HAP-1 (cell line): ENCODE results near the gene VTI1A.

Experiments used
- DNase-seq, 2 experiments: peaks; one replicate each; pipeline ENCODE4 v3.0.0-alpha.2; 2016 to 2020; ENCODE audit warnings: low spot score in 2 of 2
- H3K27me3 ChIP-seq: fragments of 250-450 bp; sonication (Bioruptor Pico); 2 replicates; pipeline ENCODE4 v1.5.1; 2020; ENCODE audit warnings: low read depth, mild to moderate bottlenecking, moderate library complexity
- H3K36me3 ChIP-seq: fragments of 250-450 bp; sonication (Bioruptor Pico); replicated peaks from 2 replicates; pipeline ENCODE4 v1.5.1; 2020; ENCODE audit warnings: mild to moderate bottlenecking
- H3K4me1 ChIP-seq: fragments of 250-450 bp; sonication (Bioruptor Pico); 2 replicates; pipeline ENCODE4 v1.5.1; 2020; ENCODE audit warnings: mild to moderate bottlenecking
- H3K4me3 ChIP-seq: fragments of 250-450 bp; sonication (Bioruptor Pico); 2 replicates; pipeline ENCODE4 v1.5.1; 2020; ENCODE audit warnings: mild to moderate bottlenecking, moderate library complexity
- H3K9me3 ChIP-seq: fragments of 250-450 bp; sonication (Bioruptor Pico); 2 replicates; pipeline ENCODE4 v1.5.1; 2020; ENCODE audit warnings: mild to moderate bottlenecking, moderate library complexity
- in situ Hi-C: fragments of 300-500 bp; cut with MboI; formaldehyde crosslinking; loops from 3 replicates; pipeline ENCODE4 v1.14.3; 2020; ENCODE audit warnings: low sequenced_read_pairs, inconsistent platforms, mixed read lengths

Gene VTI1A

DNA sequence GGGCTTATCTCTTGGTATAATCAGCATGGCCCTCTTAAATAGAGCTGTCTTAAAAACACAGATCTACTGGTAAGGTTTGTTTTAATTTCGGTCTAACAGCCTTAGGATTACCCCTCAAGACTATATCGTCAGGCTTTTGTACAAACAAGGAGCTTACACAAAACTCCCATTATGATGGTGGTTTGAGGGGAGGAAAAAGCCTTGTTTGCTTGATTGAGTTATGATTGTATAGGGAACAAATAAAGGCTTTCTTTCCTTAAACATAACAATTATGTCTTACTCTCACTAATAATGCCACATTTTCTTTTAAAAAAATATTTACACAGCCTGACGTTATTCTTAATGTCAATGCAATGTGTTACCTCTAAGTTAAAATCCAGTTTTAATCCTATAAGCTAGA is 314.2 kb downstream of the VTI1A start:
- Histone ChIP-seq H3K4me3 (no peak overlapping the region), H3K9me3 (no peaks in the 10 kb centered on the region), H3K27me3 (peaks cover 5% of the 10 kb centered on the region; the same call in 1 of the 2 replicates), H3K4me1 (peaks cover 12% of the 10 kb centered on the region), H3K36me3 (no peaks in the 10 kb centered on the region)
- peak; percentile 17 to 91 for DNase-seq
- in situ Hi-C loops = no loop called here

DNA sequence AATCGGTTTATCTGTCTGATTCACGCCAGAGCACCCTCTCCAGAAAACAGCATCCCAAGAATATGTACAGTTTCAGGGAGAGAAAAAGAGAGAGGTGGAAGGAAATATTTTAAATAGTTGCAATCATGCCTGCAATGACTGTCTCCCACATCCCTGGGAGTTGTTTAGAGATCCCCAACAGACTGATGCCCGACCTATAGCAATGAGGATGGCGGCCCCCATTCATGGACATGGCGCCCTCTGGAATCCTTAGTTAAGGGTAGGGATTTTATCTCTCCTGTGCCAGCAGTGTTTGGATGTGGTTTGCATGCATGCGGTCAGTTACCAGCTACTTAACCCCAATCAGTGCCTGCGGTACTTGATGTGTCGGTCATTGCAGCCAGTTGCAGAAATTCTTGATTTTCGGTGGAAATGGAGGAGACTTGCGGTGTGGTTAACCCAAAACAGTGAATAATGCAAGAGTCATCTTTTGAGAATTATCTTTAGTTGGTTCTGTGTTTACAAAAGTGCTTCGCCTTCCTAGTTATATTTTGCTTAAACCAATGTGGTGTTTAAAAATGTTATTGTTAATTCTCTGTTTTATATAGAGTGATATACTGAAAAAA is 317.0 kb downstream of the VTI1A start:
- Histone ChIP-seq H3K27me3 (peaks cover 5% of the 10 kb centered on the region; the same call in 1 of the 2 replicates), H3K4me1 (peaks cover 23% of the 10 kb centered on the region), H3K36me3 (no peaks in the 10 kb centered on the region), H3K9me3 (no peaks in the 10 kb centered on the region), H3K4me3 (no peak overlapping the region)
- no peak for DNase-seq
- in situ Hi-C loops = no loop called here

DNA sequence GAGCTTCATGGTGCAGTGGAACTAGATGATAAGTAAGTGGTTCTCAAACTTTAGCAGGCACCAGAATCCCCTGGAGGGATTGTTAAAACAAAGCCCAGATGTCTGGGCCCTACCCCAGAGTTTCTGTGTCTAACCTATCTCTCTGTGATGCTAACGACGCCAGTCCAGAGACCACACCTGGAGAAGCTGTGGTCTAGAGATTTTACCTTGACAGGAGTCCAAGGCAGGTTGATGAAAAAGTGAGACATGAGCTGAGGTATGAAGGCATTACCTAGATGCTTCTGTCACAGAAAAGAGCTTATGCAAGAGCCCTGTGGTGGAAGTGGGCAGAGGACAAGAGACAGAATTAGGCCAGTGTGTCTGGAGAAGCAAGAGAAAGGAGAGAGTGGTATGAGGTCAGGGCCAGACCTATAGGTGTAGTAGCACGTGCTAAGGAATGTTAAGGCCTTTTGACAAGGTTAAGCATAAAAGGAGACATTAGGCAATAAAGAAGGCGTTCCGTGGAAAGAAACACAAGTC is 318.8 kb downstream of the VTI1A start:
- H3K4me1 ChIP-seq = peaks cover 23% of the 10 kb centered on the region
- no peaks in the 10 kb centered on the region for H3K9me3 ChIP-seq
- in situ Hi-C loops = no loop called here
- DNase-seq = no peak
- H3K27me3 ChIP-seq = peaks cover 5% of the 10 kb centered on the region; the same call in 1 of the 2 replicates
- H3K36me3 ChIP-seq = no peaks in the 10 kb centered on the region
- no peak overlapping the region for H3K4me3 ChIP-seq

DNA sequence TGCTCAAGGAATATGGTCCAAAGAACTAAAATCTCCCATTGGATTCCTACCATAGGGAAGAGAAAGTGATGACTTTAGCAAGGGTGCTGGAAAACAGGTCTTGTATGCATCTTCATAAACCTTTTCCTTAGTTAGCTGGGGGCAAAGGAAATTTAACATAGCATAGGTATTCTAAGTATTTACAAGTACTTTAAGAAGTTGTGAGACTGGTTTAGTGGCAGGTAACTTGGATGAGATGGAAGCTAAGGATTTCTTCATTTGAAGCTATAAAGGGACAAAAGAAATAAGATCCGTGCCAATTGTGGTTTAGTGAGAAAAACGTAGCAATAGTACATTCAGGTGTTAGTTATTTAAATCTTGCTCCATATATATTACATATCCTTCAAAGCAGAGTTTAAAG is 319.6 kb downstream of the VTI1A start:
- Histone ChIP-seq H3K27me3 (peaks cover 5% of the 10 kb centered on the region; the same call in 1 of the 2 replicates), H3K4me1 (peaks cover 17% of the 10 kb centered on the region), H3K4me3 (no peak overlapping the region), H3K36me3 (no peaks in the 10 kb centered on the region), H3K9me3 (no peaks in the 10 kb centered on the region)
- no peak for DNase-seq
- in situ Hi-C loops = no loop called here

DNA sequence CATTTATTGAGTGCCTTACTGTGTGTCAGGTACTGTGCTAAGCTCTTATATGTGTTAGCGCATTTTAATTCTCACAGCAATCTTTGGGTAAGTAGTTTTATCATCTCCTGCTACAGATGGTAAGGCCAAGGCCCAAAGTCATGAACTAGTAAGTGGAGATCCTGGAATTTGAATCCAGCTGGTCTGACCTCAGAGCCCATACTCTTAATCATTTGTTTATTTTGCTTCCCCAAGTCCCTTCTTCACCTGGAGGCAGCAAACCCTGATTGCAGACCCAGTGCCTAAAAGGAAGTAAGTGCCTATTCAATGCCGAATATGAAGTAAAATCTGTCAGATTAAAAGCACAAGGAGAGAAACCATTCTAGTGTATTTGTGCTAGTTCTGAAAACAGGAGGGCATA is 320.1 kb downstream of the VTI1A start:
- DNase-seq = no peak
- H3K36me3 ChIP-seq = no peaks in the 10 kb centered on the region
- peaks cover 4% of the 10 kb centered on the region; the same call in 1 of the 2 replicates for H3K27me3 ChIP-seq
- H3K4me1 ChIP-seq = peaks cover 12% of the 10 kb centered on the region
- H3K4me3 ChIP-seq = no peak overlapping the region
- in situ Hi-C loops = no loop called here
- H3K9me3 ChIP-seq = no peaks in the 10 kb centered on the region

DNA sequence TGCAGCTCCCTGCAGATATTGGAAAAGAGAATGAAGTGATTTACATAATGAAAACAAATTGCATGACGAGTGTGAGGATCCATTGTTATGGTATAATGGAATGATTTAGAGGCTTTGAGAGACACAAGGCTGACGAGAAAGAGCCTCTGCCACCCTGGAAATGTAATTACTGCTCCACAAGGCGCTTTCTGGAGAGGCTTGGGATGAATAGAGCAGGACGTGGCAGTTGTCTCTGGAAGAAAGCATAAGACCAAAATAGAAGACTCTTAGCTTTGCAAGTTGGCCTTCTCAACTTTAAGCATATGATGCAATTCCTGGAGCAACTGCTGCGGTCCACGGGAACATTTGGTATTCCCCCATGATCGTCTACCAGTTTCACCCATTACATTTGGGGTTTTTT is 321.1 kb downstream of the VTI1A start:
- DNase-seq = peak; percentile 54 to 68
- Histone ChIP-seq H3K27me3 (no peaks in the 10 kb centered on the region), H3K4me3 (no peak overlapping the region), H3K36me3 (no peaks in the 10 kb centered on the region), H3K9me3 (no peaks in the 10 kb centered on the region), H3K4me1 (peaks cover 11% of the 10 kb centered on the region)
- in situ Hi-C loops = no loop called here

DNA sequence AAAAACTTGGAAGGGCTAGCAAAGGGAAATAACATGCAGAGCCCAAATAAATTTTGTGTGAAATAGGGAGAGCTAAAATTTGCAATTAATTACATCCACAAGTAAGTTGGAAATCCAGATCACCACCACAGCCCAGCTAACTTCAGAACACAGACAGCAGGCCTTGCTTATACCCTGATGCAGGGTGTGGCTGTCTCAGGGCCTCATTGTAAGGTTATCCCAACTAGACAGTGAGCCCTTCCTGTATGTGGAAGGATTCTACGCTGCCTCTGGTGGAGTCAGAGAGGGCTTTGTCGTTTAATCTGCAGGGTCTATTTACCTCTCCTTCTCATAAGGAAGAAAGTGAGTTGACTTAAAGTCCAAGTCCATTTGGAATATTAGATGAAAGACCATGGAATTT is 322.1 kb downstream of the VTI1A start:
- no peak for DNase-seq
- H3K4me3 ChIP-seq = no peak overlapping the region
- peaks cover 11% of the 10 kb centered on the region for H3K4me1 ChIP-seq
- in situ Hi-C loops = no loop called here
- no peaks in the 10 kb centered on the region for H3K36me3 ChIP-seq
- H3K9me3 ChIP-seq = no peaks in the 10 kb centered on the region
- no peaks in the 10 kb centered on the region for H3K27me3 ChIP-seq

DNA sequence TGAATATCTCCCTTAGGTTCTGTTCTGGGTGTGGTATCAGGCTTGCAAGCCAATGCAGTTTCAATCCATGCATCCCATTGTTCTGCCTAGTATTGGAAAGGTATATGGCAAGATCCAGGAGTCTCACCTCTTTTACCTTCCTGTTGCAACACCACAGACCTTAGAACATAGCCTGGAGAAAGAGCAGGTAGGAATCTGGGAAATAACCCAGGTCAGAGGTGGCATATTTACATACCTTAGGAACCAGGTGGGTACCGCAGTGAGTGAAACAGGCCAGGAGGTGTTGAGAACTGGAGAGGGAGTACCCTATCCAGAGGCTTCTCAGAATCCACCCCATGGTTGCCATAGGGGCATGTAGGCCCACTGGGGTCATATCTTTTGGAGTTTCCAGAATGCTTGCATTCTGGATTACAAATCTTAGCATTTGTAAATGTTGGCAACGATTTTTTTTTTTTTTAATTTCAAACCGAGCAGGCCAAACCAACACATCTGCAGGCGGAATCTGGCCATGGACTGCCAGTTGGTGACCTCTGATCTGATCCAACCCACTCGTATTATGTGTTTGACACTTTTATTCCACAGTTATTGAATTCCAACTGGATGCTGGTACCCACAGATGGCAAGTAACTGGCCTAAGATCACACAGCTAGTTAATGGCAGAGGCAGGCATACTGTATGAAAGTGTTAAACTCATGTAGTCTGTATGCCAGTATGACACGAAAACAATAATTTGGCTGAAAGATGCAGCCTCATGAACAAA is 322.8 kb downstream of the VTI1A start:
- Histone ChIP-seq H3K9me3 (no peaks in the 10 kb centered on the region), H3K36me3 (no peaks in the 10 kb centered on the region), H3K4me1 (peaks cover 11% of the 10 kb centered on the region), H3K4me3 (no peak overlapping the region), H3K27me3 (no peaks in the 10 kb centered on the region)
- DNase-seq = no peak
- in situ Hi-C loops = no loop called here

DNA sequence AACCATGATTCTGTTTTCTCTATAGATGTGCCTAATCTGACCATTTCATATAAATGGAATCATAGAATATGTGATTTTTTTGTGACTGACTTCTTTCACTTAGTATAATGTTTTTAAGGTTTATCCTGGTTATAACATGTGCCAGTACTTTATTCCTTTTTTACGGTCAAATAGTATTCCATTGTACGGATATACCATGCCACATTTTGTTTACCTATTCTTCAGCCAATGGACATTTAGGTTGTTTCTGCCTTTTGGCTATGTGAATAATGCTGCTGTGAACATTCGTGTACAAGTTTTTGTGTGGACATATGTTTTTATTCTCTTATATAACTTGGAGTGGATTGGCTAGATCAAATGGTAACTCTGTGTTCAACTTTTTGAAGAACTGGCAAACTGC is 324.7 kb downstream of the VTI1A start:
- Histone ChIP-seq H3K27me3 (no peaks in the 10 kb centered on the region), H3K36me3 (no peaks in the 10 kb centered on the region), H3K4me1 (peaks cover 24% of the 10 kb centered on the region), H3K4me3 (no peak overlapping the region), H3K9me3 (no peaks in the 10 kb centered on the region)
- in situ Hi-C loops = no loop called here
- DNase-seq = no peak

DNA sequence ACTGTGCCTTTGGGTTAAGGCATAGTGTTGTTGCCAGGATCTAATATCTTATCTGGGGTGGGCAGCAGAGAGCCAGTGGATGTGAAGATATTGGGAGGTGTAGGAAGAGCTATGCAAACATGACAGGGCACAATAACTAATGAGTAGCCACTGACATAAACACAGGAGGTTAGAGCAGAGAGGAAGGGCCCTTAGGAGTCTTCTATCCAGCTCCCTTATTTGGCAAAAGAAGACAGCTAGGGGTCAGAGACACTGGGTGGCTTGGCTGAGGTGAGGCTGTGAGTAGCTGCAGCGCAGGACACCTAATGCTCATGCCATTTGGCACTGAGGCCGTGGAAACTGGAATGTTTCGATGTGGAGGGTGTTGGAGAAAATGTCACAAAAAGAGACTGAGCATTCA is 326.8 kb downstream of the VTI1A start:
- in situ Hi-C loops = no loop called here
- Histone ChIP-seq H3K27me3 (no peaks in the 10 kb centered on the region), H3K4me3 (no peak overlapping the region), H3K4me1 (peaks cover 13% of the 10 kb centered on the region), H3K9me3 (no peaks in the 10 kb centered on the region), H3K36me3 (no peaks in the 10 kb centered on the region)
- no peak for DNase-seq

DNA sequence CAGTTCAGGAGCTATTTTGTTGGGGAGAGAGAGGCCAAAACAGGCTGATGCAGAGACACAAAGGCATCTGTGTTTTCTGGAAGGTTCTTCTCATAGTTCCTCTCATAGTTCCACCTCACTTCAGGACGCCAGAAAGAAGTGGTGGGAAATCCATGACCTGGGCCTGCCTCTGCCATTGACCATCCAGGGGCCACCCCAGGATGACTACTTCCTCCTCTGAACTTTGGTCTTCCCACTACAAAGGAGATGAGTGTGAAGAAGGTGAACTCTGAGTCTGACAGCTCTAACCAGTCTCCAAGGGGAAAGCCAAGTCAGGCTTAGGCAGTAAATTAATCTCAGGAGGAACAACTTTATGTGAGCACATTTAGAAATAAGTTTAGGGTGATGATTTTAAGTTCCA is 327.2 kb downstream of the VTI1A start:
- peaks cover 13% of the 10 kb centered on the region for H3K4me1 ChIP-seq

DNA sequence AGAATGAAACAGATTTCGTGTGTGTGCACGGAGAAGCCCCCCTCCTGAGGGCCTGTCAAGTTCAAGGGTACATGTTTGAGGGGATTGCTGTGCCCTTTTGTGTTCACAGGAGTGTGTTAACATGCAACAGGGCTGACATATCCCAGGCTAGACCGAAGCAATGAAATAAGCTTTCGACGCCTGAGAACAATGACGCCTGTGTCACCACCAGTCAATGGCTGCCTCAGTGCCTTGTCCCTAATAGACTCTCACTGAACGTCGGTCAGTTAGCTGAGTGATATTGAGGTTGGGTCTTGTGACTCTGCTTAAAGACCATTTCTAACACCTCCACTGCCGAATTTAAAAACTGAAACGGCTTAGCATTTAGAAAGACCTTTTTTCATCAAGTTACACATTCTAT is 327.8 kb downstream of the VTI1A start:
- H3K4me1 ChIP-seq = peaks cover 13% of the 10 kb centered on the region
- in situ Hi-C loops = no loop called here
- H3K27me3 ChIP-seq = no peaks in the 10 kb centered on the region
- H3K36me3 ChIP-seq = no peaks in the 10 kb centered on the region
- no peak overlapping the region for H3K4me3 ChIP-seq
- no peaks in the 10 kb centered on the region for H3K9me3 ChIP-seq
- no peak for DNase-seq

More for the DNA sequence above, 327.2 kb downstream of the VTI1A start:
- Histone ChIP-seq H3K4me3 (no peak overlapping the region), H3K9me3 (no peaks in the 10 kb centered on the region), H3K27me3 (no peaks in the 10 kb centered on the region), H3K36me3 (no peaks in the 10 kb centered on the region)
- in situ Hi-C loops = no loop called here
- DNase-seq = no peak

DNA sequence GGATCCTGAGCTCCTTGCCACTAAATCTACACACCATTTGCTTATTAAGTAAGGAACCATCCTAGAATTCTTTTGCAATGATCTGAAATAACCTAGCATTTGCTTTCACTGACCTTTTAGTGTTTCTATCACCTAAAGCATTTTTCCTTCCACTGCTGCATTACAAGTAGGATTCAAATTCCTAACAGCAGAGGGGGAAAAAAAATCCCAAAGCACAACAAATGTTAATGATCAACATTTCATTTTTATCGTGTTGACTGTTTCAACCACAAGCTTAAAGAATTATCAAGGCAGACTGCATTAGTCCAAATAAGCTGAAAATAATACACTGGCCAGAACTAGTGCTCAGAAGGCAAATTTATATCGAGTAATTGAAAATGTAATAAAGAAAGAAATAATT is 328.4 kb downstream of the VTI1A start:
- DNase-seq = peak in 1 of 2 experiments; percentile 8
- in situ Hi-C loops = no loop called here
- Histone ChIP-seq H3K4me1 (peaks cover 13% of the 10 kb centered on the region), H3K27me3 (no peaks in the 10 kb centered on the region), H3K36me3 (no peaks in the 10 kb centered on the region), H3K9me3 (no peaks in the 10 kb centered on the region), H3K4me3 (no peak overlapping the region)

DNA sequence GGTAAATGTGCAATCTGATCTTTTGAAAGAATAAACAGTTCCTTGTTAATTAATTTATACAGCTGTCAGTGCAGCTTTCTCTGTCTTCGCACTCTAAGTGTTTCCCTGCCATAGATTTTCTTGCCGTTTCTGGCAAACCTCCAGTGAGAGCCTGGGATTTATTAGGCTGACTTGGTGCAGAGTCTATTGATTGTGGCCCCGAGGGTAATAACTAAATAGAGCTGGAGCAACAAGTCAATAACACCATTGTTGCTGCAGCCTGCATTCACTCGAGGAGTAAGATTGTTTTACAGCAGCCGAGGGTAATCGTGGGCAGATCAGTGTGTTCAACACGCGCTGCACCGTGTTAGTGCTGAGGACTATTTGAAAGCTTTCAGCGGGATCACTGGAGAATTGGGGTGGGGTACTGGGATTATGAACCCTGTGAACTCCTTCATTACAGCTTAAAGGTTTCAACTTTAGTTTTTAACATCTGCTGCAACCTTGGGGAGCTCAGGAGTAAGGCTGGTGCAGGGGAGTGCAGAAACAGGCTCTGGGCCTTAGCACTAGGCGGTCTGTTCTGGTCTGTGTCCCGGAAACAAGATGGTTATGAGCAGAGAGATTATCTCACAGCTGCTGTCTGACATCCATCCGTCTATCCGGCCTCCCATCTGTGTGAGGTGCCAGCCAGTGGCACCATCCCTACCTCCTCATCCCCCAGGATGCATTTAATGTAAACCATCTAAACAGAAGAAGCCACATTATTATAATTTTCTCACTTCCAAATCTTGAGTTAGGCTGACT is 329.1 kb downstream of the VTI1A start:
- peak; percentile 88 to 91 for DNase-seq
- Histone ChIP-seq H3K9me3 (no peaks in the 10 kb centered on the region), H3K36me3 (no peaks in the 10 kb centered on the region), H3K27me3 (no peaks in the 10 kb centered on the region), H3K4me3 (no peak overlapping the region), H3K4me1 (peaks cover 13% of the 10 kb centered on the region)
- in situ Hi-C loops = no loop called here
